ENCODE results near the gene TMEM156.

The TMEM156 gene

GRCh38 chr4:38920186-38920585 is 112.0 kb downstream of the TMEM156 start:
- no peaks in the 10 kb centered on the region for H3K4me1 ChIP-seq (ENCODE audit: control insufficient read depth, low read depth, low read length)
- H3K36me3 ChIP-seq (ENCODE audit: control insufficient read depth, insufficient read depth, low read length) = no peaks in the 10 kb centered on the region
- no CpG with 5 or more reads among the region's 2 CpGs for WGBS (ENCODE audit: extremely low coverage, insufficient coverage, low lambda C conversion rate)
- H3K79me1 ChIP-seq (ENCODE audit: low read length) = no peaks in the 10 kb centered on the region
- H4K8ac ChIP-seq (ENCODE audit: low read depth, low read length) = no peak overlapping the region
- no peaks in the 10 kb centered on the region for H3K27me3 ChIP-seq (ENCODE audit: insufficient read depth, low read length, poor library complexity)
- H2AK5ac ChIP-seq (ENCODE audit: low read length) = no peak overlapping the region
- no peak overlapping the region for H2BK120ac ChIP-seq (ENCODE audit: low read depth, low read length)
- no peak overlapping the region for H2BK5ac ChIP-seq (ENCODE audit: low read length)
- no peak overlapping the region for H3K23ac ChIP-seq (ENCODE audit: low read length)
- H2BK15ac ChIP-seq (replicated peaks; ENCODE audit: low read depth) = no peak overlapping the region
- no peak overlapping the region for H3K4ac ChIP-seq (ENCODE audit: low read depth, low read length)
- H3K4me3 ChIP-seq (ENCODE audit: low read length) = no peak overlapping the region
- no peak overlapping the region for H3K9ac ChIP-seq (ENCODE audit: low read length)
- DNase-seq = no peak
- H3K18ac ChIP-seq (ENCODE audit: low read length) = no peak overlapping the region
- no peak overlapping the region for H3K4me2 ChIP-seq (ENCODE audit: low read length)
- no peak overlapping the region for H3K56ac ChIP-seq (ENCODE audit: low read length)
- no peak overlapping the region for H4K5ac ChIP-seq (ENCODE audit: low read length)
- no peak overlapping the region for H3K27ac ChIP-seq (ENCODE audit: low read depth, low read length)
- no peaks in the 10 kb centered on the region for H3K79me2 ChIP-seq (ENCODE audit: control insufficient read depth, insufficient read depth, low read length)

DNA sequence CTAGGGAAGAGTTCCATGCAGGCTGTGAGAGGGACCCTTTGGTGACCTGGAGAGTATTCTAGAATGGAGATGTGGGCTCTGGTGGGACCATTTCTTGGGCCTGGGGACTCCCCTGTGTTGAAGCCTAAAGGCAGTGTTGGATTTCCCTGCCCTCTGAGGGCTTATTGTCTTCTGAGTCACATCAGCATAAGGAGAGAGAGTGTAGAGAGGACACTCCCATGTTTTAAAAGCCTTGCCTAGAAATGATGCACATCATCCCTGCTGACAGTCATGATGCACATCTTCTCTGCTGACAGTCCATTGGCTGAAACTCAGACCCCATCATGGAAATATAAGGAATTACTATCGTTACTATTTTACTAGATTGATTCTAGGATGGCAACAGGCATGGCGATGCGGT is 112.7 kb downstream of the TMEM156 start:
- Histone ChIP-seq H2BK15ac (replicated peaks; ENCODE audit: low read depth) (no peak overlapping the region), H3K79me2 (ENCODE audit: control insufficient read depth, insufficient read depth, low read length) (no peaks in the 10 kb centered on the region), H3K23ac (ENCODE audit: low read length) (no peak overlapping the region), H3K4ac (ENCODE audit: low read depth, low read length) (no peak overlapping the region), H2BK120ac (ENCODE audit: low read depth, low read length) (no peak overlapping the region), H4K5ac (ENCODE audit: low read length) (no peak overlapping the region), H2BK5ac (ENCODE audit: low read length) (no peak overlapping the region), H3K4me2 (ENCODE audit: low read length) (no peak overlapping the region), H3K9ac (ENCODE audit: low read length) (no peak overlapping the region), H3K27me3 (ENCODE audit: insufficient read depth, low read length, poor library complexity) (no peaks in the 10 kb centered on the region), H3K27ac (ENCODE audit: low read depth, low read length) (no peak overlapping the region), H3K18ac (ENCODE audit: low read length) (no peak overlapping the region), H3K4me1 (ENCODE audit: control insufficient read depth, low read depth, low read length) (no peaks in the 10 kb centered on the region), H3K79me1 (ENCODE audit: low read length) (no peaks in the 10 kb centered on the region), H4K8ac (ENCODE audit: low read depth, low read length) (no peak overlapping the region), H3K56ac (ENCODE audit: low read length) (no peak overlapping the region), H2AK5ac (ENCODE audit: low read length) (no peak overlapping the region), H3K4me3 (ENCODE audit: low read length) (no peak overlapping the region), H3K36me3 (ENCODE audit: control insufficient read depth, insufficient read depth, low read length) (no peaks in the 10 kb centered on the region)
- no CpG with 5 or more reads among the region's 3 CpGs for WGBS (ENCODE audit: extremely low coverage, insufficient coverage, low lambda C conversion rate)
- no peak for DNase-seq

DNA sequence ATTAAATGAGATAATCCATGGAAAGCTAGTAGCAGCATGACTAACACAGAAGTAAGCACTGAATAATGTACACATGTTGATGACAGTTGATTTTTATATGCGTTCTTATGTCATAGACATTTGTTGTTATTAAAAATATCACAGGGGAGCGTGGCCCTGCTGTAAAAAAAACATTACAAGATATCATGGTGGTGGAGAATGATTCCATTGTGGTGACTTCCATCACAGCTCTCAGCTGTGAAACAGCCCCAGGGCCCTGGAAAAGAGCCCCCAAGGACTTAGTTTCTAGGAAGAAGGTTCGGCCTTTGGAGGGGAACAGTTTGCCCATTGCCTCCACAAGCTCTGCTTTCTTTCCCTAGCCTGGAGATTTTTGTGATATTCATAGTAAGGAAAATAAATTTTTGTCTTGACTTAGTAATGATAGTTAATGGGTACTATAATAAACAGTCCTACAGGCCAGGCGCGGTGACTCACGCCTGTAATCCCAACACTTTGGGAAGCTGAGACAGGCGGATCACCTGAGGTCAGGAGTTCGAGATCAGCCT is 114.7 kb downstream of the TMEM156 start:
- no CpG with 5 or more reads among the region's 8 CpGs for WGBS (ENCODE audit: extremely low coverage, insufficient coverage, low lambda C conversion rate)
- no peak overlapping the region for H3K23ac ChIP-seq (ENCODE audit: low read length)
- H3K27me3 ChIP-seq (ENCODE audit: insufficient read depth, low read length, poor library complexity) = no peaks in the 10 kb centered on the region

More for the DNA sequence above, 114.7 kb downstream of the TMEM156 start:
- Histone ChIP-seq H2BK120ac (ENCODE audit: low read depth, low read length) (no peak overlapping the region), H3K18ac (ENCODE audit: low read length) (no peak overlapping the region), H4K8ac (ENCODE audit: low read depth, low read length) (no peak overlapping the region), H3K79me1 (ENCODE audit: low read length) (no peaks in the 10 kb centered on the region), H2BK5ac (ENCODE audit: low read length) (no peak overlapping the region), H3K4me2 (ENCODE audit: low read length) (no peak overlapping the region), H3K4ac (ENCODE audit: low read depth, low read length) (no peak overlapping the region), H3K27ac (ENCODE audit: low read depth, low read length) (no peak overlapping the region), H4K5ac (ENCODE audit: low read length) (no peak overlapping the region), H3K9ac (ENCODE audit: low read length) (no peak overlapping the region), H3K4me3 (ENCODE audit: low read length) (no peak overlapping the region), H3K4me1 (ENCODE audit: control insufficient read depth, low read depth, low read length) (no peaks in the 10 kb centered on the region), H3K79me2 (ENCODE audit: control insufficient read depth, insufficient read depth, low read length) (no peaks in the 10 kb centered on the region), H2BK15ac (replicated peaks; ENCODE audit: low read depth) (no peak overlapping the region), H2AK5ac (ENCODE audit: low read length) (no peak overlapping the region), H3K56ac (ENCODE audit: low read length) (no peak overlapping the region), H3K36me3 (ENCODE audit: control insufficient read depth, insufficient read depth, low read length) (no peaks in the 10 kb centered on the region)
- DNase-seq = no peak

All from mesendoderm (in vitro differentiated cells).